Measurements from ENCODE around the gene CYP4F2. TPM values are rescaled to one million over a fixed set of nuclear protein-coding genes. Genes with fewer than 3 reads are reported as not detected.

CYP4F2 gene
- total RNA-seq, 4 donors from 2014 or later = not detected

- TF ChIP-seq CTCF (IDR thresholded peaks at IDR 0.05; ENCODE audit: low read depth) = no peak
Observed at GRCh38 chr19:15862444-15862843, 35.4 kb downstream of the CYP4F2 start.

GRCh38 chr19:15860522-15860921 lies 37.4 kb downstream of the CYP4F2 start:
- no peak for TF ChIP-seq CTCF (IDR thresholded peaks at IDR 0.05; ENCODE audit: low read depth)

- no peak for TF ChIP-seq CTCF (IDR thresholded peaks at IDR 0.05; ENCODE audit: low read depth)
Observed at GRCh38 chr19:15859187-15859586, 38.7 kb downstream of the CYP4F2 start.

- TF ChIP-seq CTCF (IDR thresholded peaks at IDR 0.05; ENCODE audit: low read depth) = no peak
Observed at GRCh38 chr19:15850385-15850784, 47.5 kb downstream of the CYP4F2 start.

- TF ChIP-seq CTCF (IDR thresholded peaks at IDR 0.05; ENCODE audit: low read depth) = no peak
Observed at GRCh38 chr19:15846923-15847322, 51.0 kb downstream of the CYP4F2 start.

GRCh38 chr19:15843203-15843893 lies 54.5 kb downstream of the CYP4F2 start:
- TF ChIP-seq CTCF (IDR thresholded peaks at IDR 0.05; ENCODE audit: low read depth) = no peak

GRCh38 chr19:15841875-15842569 lies 55.9 kb downstream of the CYP4F2 start:
- no peak for TF ChIP-seq CTCF (IDR thresholded peaks at IDR 0.05; ENCODE audit: low read depth)
